Measurements from ENCODE around the gene GFAP. TPM values are rescaled to one million over a fixed set of nuclear protein-coding genes. Genes with fewer than 3 reads are reported as not detected.

Gene GFAP
- total RNA-seq, 2 donors from 2014 or later = 0.35 TPM; not detected in 1

DNA sequence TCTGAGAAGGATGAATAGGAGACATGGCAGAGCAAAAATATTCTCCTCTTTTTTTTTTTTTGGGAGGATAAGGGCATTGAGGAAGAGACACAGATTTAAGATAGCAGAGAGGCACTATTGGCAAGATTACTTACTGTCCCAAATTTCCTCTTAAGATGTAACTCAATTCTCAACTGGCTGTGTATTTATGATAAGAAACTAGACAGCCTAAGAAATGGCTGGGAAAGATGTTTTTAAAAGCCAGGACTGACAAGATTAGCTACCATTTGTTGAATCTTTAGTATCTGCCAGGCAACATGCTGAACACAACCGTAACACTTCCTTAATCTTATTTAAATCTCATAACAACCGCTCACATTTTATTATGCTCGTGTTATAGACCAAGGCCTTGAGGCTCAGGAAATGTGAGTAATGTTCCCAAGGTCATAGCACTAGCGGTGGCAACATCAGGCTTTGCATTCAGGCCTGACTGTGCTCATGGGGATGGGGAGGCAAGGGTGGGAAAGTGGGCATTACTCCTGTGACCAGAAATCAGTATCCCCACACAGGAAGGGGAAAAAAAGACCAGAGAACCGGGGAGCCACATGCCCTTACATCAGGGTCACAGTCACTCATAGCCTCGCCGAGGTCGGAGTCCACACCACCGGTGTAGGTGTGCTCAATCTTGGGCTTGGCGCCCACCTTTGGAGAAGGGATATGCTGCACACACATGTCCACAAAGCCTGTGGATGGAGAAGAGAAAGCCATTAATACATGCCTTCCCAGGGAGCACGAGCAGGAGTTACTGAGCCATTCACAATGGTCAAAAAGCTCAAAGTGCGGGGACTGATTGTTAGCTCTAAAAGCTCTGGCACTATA, 52.0 kb downstream of the GFAP start:
- no peaks in the 10 kb centered on the region for H3K4me1 Mint-ChIP-seq
- Histone ChIP-seq H3K4me3 (ENCODE audit: low read length) (no peak overlapping the region), H3K27ac (ENCODE audit: low read depth, low read length) (no peak overlapping the region), H3K36me3 (ENCODE audit: control insufficient read depth, insufficient read depth, low read length) (peaks cover 83% of the 10 kb centered on the region), H3K27me3 (ENCODE audit: control insufficient read depth, insufficient read depth, low read length, poor library complexity, severe bottlenecking) (no peaks in the 10 kb centered on the region), H3K9me3 (ENCODE audit: control insufficient read depth, low read length) (no peaks in the 10 kb centered on the region), H3K9ac (ENCODE audit: extremely low read depth, low read length, poor library complexity, severe bottlenecking) (no peak overlapping the region), H3K4me1 (ENCODE audit: control insufficient read depth, insufficient read depth, low read length) (no peaks in the 10 kb centered on the region)
- no peak for DNase-seq
- TF ChIP-seq, protein P1, sequence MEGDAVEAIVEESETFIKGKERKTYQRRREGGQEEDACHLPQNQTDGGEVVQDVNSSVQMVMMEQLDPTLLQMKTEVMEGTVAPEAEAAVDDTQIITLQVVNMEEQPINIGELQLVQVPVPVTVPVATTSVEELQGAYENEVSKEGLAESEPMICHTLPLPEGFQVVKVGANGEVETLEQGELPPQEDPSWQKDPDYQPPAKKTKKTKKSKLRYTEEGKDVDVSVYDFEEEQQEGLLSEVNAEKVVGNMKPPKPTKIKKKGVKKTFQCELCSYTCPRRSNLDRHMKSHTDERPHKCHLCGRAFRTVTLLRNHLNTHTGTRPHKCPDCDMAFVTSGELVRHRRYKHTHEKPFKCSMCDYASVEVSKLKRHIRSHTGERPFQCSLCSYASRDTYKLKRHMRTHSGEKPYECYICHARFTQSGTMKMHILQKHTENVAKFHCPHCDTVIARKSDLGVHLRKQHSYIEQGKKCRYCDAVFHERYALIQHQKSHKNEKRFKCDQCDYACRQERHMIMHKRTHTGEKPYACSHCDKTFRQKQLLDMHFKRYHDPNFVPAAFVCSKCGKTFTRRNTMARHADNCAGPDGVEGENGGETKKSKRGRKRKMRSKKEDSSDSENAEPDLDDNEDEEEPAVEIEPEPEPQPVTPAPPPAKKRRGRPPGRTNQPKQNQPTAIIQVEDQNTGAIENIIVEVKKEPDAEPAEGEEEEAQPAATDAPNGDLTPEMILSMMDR (conservative IDR thresholded peaks at IDR 0.05) = no peak
- no peak overlapping the region for H3K4me3 Mint-ChIP-seq
- no peak overlapping the region for H3K27ac Mint-ChIP-seq
- peaks cover 75% of the 10 kb centered on the region for H3K36me3 Mint-ChIP-seq (ENCODE audit: low read depth)
- no peaks in the 10 kb centered on the region for H3K9me3 Mint-ChIP-seq
- H3K27me3 Mint-ChIP-seq (ENCODE audit: insufficient read depth) = no peaks in the 10 kb centered on the region
- 93 to 96% methylated on average over 8 to 12 of the region's 12 CpGs for WGBS, 2 experiments (ENCODE audit: insufficient coverage in 1 of 2, insufficient read length in 1 of 2)

DNA sequence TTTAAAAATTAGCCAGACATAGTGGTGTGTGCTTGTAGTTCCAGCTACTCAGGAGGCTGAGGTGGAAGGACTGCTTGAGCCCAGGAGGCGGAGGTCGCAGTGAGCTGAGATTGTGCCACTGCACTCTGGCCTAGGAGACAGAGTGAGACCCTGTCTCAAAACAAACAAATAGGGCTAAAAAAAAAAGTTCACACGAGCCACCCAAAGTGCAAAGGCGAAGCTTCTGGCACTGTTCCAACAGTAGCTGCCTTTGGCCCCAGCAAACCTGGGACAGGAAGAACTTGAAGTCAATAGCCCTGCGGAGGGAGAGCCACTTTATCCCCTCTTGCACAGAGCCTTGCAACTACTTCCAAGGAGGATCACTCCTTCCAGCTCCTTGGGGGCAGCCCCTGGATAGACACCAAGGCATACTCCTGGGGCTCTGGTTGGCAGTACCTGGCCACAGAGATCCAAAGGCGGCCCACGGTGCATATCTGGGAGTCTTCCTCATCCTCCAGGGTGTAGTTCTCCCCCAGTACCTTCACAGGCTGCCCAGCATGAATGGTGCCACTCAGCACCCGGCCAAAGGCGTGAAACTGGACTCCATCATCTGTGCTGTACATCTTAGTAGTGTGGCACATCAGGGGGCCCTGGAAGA, 52.9 kb downstream of the GFAP start:
- no peaks in the 10 kb centered on the region for H3K27me3 ChIP-seq (ENCODE audit: control insufficient read depth, insufficient read depth, low read length, poor library complexity, severe bottlenecking)
- H3K27me3 Mint-ChIP-seq (ENCODE audit: insufficient read depth) = no peaks in the 10 kb centered on the region
- WGBS, 2 experiments (ENCODE audit: insufficient coverage in 1 of 2, insufficient read length in 1 of 2) = 92 to 94% methylated on average over 9 of the region's 9 CpGs
- no peaks in the 10 kb centered on the region for H3K4me1 Mint-ChIP-seq
- no peak overlapping the region for H3K4me3 Mint-ChIP-seq
- peaks cover 82% of the 10 kb centered on the region for H3K36me3 ChIP-seq (ENCODE audit: control insufficient read depth, insufficient read depth, low read length)
- no peaks in the 10 kb centered on the region for H3K9me3 Mint-ChIP-seq
- no peaks in the 10 kb centered on the region for H3K4me1 ChIP-seq (ENCODE audit: control insufficient read depth, insufficient read depth, low read length)
- no peak overlapping the region for H3K4me3 ChIP-seq (ENCODE audit: low read length)
- no peaks in the 10 kb centered on the region for H3K9me3 ChIP-seq (ENCODE audit: control insufficient read depth, low read length)
- no peak overlapping the region for H3K9ac ChIP-seq (ENCODE audit: extremely low read depth, low read length, poor library complexity, severe bottlenecking)
- no peak overlapping the region for H3K27ac ChIP-seq (ENCODE audit: low read depth, low read length)
- TF ChIP-seq, protein P1 (conservative IDR thresholded peaks at IDR 0.05) = no peak
- H3K36me3 Mint-ChIP-seq (ENCODE audit: low read depth) = peaks cover 70% of the 10 kb centered on the region
- no peak overlapping the region for H3K27ac Mint-ChIP-seq
- no peak for DNase-seq

DNA sequence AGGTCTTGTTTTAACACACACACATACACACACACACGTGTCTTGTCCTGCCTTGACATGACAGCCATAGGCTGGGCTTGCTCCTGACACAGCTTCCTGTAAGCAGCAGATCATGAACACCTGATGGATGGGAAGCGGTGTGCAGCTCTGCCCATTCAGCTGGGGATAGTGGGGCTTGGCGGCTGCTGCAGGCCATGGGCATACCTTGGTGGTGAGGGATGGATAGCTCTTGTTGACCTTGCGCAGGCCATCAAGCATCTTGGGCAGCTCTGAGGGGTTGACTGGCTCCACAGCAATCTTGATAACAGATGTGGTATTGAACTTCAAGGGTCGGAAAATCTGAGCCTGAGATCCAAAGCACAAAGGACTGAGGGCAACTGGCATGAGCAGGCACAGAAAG, 55.6 kb downstream of the GFAP start:
- TF ChIP-seq, protein P1 (conservative IDR thresholded peaks at IDR 0.05) = no peak
- no peaks in the 10 kb centered on the region for H3K9me3 ChIP-seq (ENCODE audit: control insufficient read depth, low read length)
- no peak overlapping the region for H3K27ac ChIP-seq (ENCODE audit: low read depth, low read length)
- DNase-seq = no peak
- Mint-ChIP-seq H3K4me3 (no peak overlapping the region), H3K9me3 (no peaks in the 10 kb centered on the region), H3K4me1 (no peaks in the 10 kb centered on the region), H3K27ac (no peak overlapping the region), H3K36me3 (ENCODE audit: low read depth) (peaks cover 86% of the 10 kb centered on the region), H3K27me3 (ENCODE audit: insufficient read depth) (no peaks in the 10 kb centered on the region)
- no peak overlapping the region for H3K9ac ChIP-seq (ENCODE audit: extremely low read depth, low read length, poor library complexity, severe bottlenecking)
- no peaks in the 10 kb centered on the region for H3K27me3 ChIP-seq (ENCODE audit: control insufficient read depth, insufficient read depth, low read length, poor library complexity, severe bottlenecking)
- 94 to 95% methylated on average over 2 to 5 of the region's 5 CpGs for WGBS, 2 experiments (ENCODE audit: insufficient coverage in 1 of 2, insufficient read length in 1 of 2)
- H3K4me1 ChIP-seq (ENCODE audit: control insufficient read depth, insufficient read depth, low read length) = no peaks in the 10 kb centered on the region
- no peak overlapping the region for H3K4me3 ChIP-seq (ENCODE audit: low read length)
- H3K36me3 ChIP-seq (ENCODE audit: control insufficient read depth, insufficient read depth, low read length) = peaks cover 97% of the 10 kb centered on the region
